OCI-LY7 (cell line): Measurements from ENCODE around the gene MAGI1.

ENCODE experiments used
- EZH2phosphoT487 ChIP-seq: fragments of 200-600 bp; sonication (generic); IDR thresholded peaks from 2 replicates; pipeline ENCODE4 v1.6.1; 2018; ENCODE audit warnings: low read depth, borderline replicate concordance, mild to moderate bottlenecking, mixed run types, antibody characterized with exemption, low read length, moderate library complexity, mixed read lengths
- TF ChIP-seq, protein P1 (sequence below): fragments of 200-600 bp; sonication (generic); conservative IDR thresholded peaks from 2 replicates; pipeline ENCODE4 v1.5.1; 2014; ENCODE audit warnings: mild to moderate bottlenecking, antibody characterized with exemption, low read length, moderate library complexity, mixed read lengths

DNA sequence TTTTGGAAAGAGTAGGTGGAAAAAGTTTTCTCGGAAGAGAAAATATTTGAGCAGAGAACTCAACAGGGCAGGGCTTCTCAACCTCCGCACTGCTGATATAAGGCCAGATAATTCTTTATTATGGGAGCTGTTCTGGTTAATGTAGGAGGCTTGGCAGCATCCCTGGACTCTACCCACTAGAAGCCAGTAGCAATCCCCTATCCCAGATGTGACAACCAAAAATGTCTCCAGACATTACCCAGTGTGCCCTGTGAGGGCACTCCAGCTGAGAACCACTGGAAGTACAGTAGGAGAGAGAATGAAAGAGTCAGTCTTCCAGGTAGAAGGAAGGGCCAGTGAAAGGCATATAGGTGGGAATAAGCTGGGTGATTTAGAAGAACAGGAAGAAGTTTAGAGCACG lies 703.1 kb downstream of the MAGI1 start:
- TF ChIP-seq, protein P1, sequence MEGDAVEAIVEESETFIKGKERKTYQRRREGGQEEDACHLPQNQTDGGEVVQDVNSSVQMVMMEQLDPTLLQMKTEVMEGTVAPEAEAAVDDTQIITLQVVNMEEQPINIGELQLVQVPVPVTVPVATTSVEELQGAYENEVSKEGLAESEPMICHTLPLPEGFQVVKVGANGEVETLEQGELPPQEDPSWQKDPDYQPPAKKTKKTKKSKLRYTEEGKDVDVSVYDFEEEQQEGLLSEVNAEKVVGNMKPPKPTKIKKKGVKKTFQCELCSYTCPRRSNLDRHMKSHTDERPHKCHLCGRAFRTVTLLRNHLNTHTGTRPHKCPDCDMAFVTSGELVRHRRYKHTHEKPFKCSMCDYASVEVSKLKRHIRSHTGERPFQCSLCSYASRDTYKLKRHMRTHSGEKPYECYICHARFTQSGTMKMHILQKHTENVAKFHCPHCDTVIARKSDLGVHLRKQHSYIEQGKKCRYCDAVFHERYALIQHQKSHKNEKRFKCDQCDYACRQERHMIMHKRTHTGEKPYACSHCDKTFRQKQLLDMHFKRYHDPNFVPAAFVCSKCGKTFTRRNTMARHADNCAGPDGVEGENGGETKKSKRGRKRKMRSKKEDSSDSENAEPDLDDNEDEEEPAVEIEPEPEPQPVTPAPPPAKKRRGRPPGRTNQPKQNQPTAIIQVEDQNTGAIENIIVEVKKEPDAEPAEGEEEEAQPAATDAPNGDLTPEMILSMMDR, result no peak
- TF ChIP-seq EZH2phosphoT487, result no peak
